Raji (cell line): ENCODE data around the gene SH3D19.

Experiments used
- POLR2A ChIP-seq: IDR thresholded peaks from 2 replicates; pipeline ENCODE4 v1.6.1; 2011; ENCODE audit warnings: low read depth, low read length, control low read depth; ENCODE audit not compliant: insufficient read depth

SH3D19 gene

DNA sequence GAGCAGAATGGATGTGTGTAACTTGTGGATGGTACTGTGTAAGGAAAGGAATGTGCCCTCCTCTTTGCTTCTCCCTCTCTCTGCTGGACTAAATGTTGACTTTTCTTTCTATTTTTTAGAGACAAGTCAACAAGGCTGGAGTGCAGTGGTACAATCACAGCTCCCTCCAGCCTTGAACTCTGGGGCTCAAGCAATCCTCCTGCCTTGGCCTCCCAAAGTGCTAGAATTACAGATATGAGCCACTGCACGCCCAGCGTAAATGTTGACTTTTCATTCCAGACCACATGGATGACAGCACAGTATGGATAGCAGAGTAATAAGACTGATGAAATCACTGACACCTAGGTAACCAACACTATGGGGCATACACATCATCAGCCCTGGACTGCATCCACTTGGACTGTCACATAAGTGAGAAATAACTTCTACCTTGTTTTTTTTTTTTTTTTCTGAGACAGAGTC, 231.1 kb downstream of the SH3D19 start:
- no peak for TF ChIP-seq POLR2A

DNA sequence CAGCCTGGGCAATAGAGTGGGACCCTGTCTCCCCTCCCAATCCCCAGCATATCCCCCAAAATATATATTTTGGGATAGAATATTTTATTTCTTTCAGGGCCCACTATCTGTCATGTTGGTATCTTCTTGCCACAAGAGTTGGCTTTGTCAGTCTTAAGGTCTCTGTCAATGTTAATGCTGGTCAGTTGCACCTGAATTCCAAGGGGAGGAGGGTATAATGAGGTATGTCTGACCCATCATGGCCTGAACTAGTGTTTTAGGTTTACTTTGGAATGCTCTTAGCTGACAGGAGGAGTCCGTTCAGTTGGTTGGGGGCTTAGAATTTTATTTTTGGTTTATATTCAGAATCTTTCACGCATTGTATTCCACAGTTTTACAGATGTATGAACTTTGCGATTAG, 232.2 kb downstream of the SH3D19 start:
- TF ChIP-seq POLR2A, result no peak

DNA sequence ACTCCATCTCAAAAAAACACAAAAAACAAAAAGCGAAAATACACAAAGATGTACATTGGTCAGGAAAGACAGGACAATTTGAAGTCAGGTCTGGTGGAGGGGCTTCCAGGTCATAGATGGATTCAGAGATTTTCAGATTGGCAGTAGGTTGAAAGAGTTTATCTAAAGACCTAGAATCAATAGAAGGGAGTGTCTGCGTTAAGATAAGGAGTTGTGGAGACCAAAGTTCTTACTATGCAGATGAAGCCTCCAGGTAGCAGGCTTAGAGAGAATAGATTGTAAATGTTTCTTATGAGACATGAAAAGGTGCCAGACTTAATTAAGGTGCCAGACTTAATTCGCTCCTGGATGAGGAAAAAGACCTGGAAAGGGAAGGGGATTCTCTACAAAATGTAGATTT, 232.9 kb downstream of the SH3D19 start:
- no peak for TF ChIP-seq POLR2A

DNA sequence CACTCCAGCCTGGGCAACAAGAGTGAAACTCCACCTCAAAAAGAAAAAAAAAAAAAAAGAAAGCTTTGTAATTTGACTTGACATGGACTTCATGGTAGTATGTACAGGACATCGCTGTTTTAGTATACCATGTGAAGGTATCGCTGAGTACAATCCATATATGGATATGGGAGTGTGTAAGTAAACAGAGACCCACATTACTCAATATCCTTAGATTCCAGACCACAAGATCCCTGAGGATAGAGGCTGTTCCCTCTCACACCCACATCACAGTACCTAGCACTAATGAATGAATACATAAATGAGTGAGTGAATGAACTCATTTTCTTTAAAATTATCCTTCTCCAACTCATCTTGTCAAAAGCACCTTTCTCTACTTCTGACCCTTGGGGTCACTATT, 234.4 kb downstream of the SH3D19 start:
- TF ChIP-seq POLR2A, result no peak

GRCh38 chr4:151087467-151087866, 237.9 kb downstream of the SH3D19 start:
- no peak for TF ChIP-seq POLR2A

- TF ChIP-seq POLR2A, result no peak
These were observed 250.9 kb downstream of the SH3D19 start for GRCh38 chr4:151074416-151074916.
